Neural cell (in vitro differentiated cells): ENCODE data around the gene ACY1.

Experiments used
- EP300 ChIP-seq: fragments of 450-650 bp; conservative IDR thresholded peaks from 2 replicates; pipeline ENCODE4 v1.6.1; 2014; ENCODE audit warnings: antibody characterized with exemption, mild to moderate bottlenecking, moderate library complexity; ENCODE audit not compliant: poor library complexity, severe bottlenecking
- EZH2 ChIP-seq: fragments of 200-600, 300-800 bp; shearing (Covaris generic), sonication (generic); IDR thresholded peaks from 2 replicates; pipeline ENCODE4 v1.6.1; 2014; ENCODE audit warnings: antibody characterized with exemption, low read length, borderline replicate concordance, mild to moderate bottlenecking; ENCODE audit not compliant: insufficient read depth, poor library complexity, severe bottlenecking
- POLR2AphosphoS5 ChIP-seq: IDR thresholded peaks from 2 replicates; pipeline ENCODE4 v1.6.1; 2012
- SMC3 ChIP-seq: fragments of 450-650 bp; conservative IDR thresholded peaks from 2 replicates; pipeline ENCODE4 v1.6.1; 2014; ENCODE audit warnings: antibody characterized with exemption, mild to moderate bottlenecking, moderate library complexity; ENCODE audit not compliant: poor library complexity
- TAF1 ChIP-seq: IDR thresholded peaks from 2 replicates; pipeline ENCODE4 v1.6.1; 2012; ENCODE audit warnings: low read depth
- TF ChIP-seq, protein P1 (sequence below): fragments of 450-650 bp; IDR thresholded peaks from 2 replicates; pipeline ENCODE4 v1.5.1; 2014; ENCODE audit warnings: antibody characterized with exemption, mild to moderate bottlenecking, moderate library complexity; ENCODE audit not compliant: poor library complexity, severe bottlenecking

DNA sequence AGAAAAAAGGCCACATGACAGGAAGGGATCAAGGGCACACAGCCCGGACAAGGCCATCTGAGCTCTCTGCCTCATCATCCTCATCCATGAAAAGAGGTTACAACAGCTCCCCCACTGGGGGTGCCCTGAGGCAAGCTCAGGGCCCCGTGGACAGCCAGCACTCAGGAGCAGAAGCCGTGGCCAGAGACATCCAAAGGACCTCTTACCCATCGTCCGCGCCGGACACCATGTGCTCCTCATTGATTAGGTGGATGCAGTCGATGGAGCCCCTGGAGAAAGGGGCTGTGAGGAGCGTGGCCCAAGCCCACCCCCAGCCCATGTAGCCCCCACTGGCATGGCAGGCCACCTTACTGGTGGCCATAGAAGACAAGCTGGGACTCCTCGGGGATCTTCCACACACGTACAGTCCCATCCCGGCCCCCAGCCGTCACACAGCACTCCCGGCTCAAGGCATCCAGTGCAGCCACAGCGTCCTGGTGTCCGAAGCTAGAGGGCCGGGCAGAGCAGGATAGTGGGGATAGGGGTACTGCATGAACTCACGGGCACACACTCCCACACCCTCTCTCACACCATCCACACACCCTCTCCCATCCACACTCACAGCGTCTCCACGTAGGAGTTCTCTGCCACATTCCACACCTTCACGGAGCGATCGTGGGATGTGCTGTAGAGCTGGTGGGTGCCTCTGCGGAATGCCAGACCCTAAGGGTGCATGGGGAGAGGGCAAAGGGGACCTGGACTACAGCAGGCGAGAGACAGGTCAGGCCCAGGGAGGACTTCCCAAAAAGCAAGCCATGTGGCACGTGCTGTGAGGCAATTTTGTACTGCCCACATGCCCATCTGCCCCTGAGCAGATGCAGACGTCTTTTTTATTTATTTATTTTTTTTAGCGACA lies 48.1 kb upstream of the ACY1 start:
- TF ChIP-seq POLR2AphosphoS5 (no peak), EZH2 (no peak), EP300 (no peak), TAF1 (no peak), SMC3 (no peak)
- TF ChIP-seq, protein P1, sequence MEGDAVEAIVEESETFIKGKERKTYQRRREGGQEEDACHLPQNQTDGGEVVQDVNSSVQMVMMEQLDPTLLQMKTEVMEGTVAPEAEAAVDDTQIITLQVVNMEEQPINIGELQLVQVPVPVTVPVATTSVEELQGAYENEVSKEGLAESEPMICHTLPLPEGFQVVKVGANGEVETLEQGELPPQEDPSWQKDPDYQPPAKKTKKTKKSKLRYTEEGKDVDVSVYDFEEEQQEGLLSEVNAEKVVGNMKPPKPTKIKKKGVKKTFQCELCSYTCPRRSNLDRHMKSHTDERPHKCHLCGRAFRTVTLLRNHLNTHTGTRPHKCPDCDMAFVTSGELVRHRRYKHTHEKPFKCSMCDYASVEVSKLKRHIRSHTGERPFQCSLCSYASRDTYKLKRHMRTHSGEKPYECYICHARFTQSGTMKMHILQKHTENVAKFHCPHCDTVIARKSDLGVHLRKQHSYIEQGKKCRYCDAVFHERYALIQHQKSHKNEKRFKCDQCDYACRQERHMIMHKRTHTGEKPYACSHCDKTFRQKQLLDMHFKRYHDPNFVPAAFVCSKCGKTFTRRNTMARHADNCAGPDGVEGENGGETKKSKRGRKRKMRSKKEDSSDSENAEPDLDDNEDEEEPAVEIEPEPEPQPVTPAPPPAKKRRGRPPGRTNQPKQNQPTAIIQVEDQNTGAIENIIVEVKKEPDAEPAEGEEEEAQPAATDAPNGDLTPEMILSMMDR: no peak
